ENCODE measurements around the gene ZNF605.
A peak's percentile ranks its signal among the peaks of the same experiment; 100 is the strongest.
"Not testable (repeated sequence)": the region's sequence is repeated elsewhere in the genome, so short reads cannot be mapped to it uniquely, and the experiment has no call there.

The ZNF605 gene

GRCh38 chr12:132922676-132923075 is 33.4 kb downstream of the ZNF605 start:
- no peak overlapping the region for H3K27ac ChIP-seq
- no peaks in the 10 kb centered on the region for H3K27me3 ChIP-seq (replicated peaks)
- no peak for DNase-seq
- H3K36me3 ChIP-seq (replicated peaks), result peaks cover 9% of the 10 kb centered on the region
- in situ Hi-C loops (cut with HindIII; ENCODE audit: low pct_ligation_motif_present, low sequenced_read_pairs), result no loop called here
- no peak for TF ChIP-seq CTCF (IDR thresholded peaks at IDR 0.05; ENCODE audit: low read depth, low read length, missing control alignments)
- no peak overlapping the region for H3K4me3 ChIP-seq (ENCODE audit: low read depth, low read length)

- no peak for DNase-seq
- no peak overlapping the region for H3K4me3 ChIP-seq (ENCODE audit: low read depth, low read length)
- TF ChIP-seq CTCF (IDR thresholded peaks at IDR 0.05; ENCODE audit: low read depth, low read length, missing control alignments), result peak; percentile 31
- no peaks in the 10 kb centered on the region for H3K27me3 ChIP-seq (replicated peaks)
- H3K27ac ChIP-seq, result no peak overlapping the region
- in situ Hi-C loops (cut with HindIII; ENCODE audit: low pct_ligation_motif_present, low sequenced_read_pairs), result no loop called here
- H3K36me3 ChIP-seq (replicated peaks), result peaks cover 9% of the 10 kb centered on the region
Observed at GRCh38 chr12:132921685-132922084, 34.4 kb downstream of the ZNF605 start.

- H3K27me3 ChIP-seq (replicated peaks), result no peaks in the 10 kb centered on the region
- H3K36me3 ChIP-seq (replicated peaks), result no peaks in the 10 kb centered on the region
- H3K4me3 ChIP-seq (ENCODE audit: low read depth, low read length), result no peak overlapping the region
- H3K27ac ChIP-seq, result no peak overlapping the region
- no peak for DNase-seq
- TF ChIP-seq CTCF (IDR thresholded peaks at IDR 0.05; ENCODE audit: low read depth, low read length, missing control alignments), result no peak
- in situ Hi-C loops (cut with HindIII; ENCODE audit: low pct_ligation_motif_present, low sequenced_read_pairs), result no loop called here
Observed at GRCh38 chr12:132918680-132919079, 37.4 kb downstream of the ZNF605 start.

- peak overlapping the region; percentile 58 for H3K27ac ChIP-seq
- H3K36me3 ChIP-seq (replicated peaks), result no peaks in the 10 kb centered on the region
- no peak for DNase-seq
- in situ Hi-C loops (cut with HindIII; ENCODE audit: low pct_ligation_motif_present, low sequenced_read_pairs), result no loop called here
- no peaks in the 10 kb centered on the region for H3K27me3 ChIP-seq (replicated peaks)
- peak overlapping the region; percentile 68 for H3K4me3 ChIP-seq (ENCODE audit: low read depth, low read length)
- no peak for TF ChIP-seq CTCF (IDR thresholded peaks at IDR 0.05; ENCODE audit: low read depth, low read length, missing control alignments)
Observed at GRCh38 chr12:132909030-132909368, 47.1 kb downstream of the ZNF605 start.

GRCh38 chr12:132908145-132909029 is 47.7 kb downstream of the ZNF605 start:
- peak; percentile 97 for DNase-seq
- peak overlapping the region; percentile 58 for H3K27ac ChIP-seq
- in situ Hi-C loops (cut with HindIII; ENCODE audit: low pct_ligation_motif_present, low sequenced_read_pairs), result no loop called here
- TF ChIP-seq CTCF (IDR thresholded peaks at IDR 0.05; ENCODE audit: low read depth, low read length, missing control alignments), result no peak
- no peaks in the 10 kb centered on the region for H3K36me3 ChIP-seq (replicated peaks)
- H3K4me3 ChIP-seq (ENCODE audit: low read depth, low read length), result peak overlapping the region; percentile 68
- no peaks in the 10 kb centered on the region for H3K27me3 ChIP-seq (replicated peaks)

GRCh38 chr12:132907789-132908144 is 48.3 kb downstream of the ZNF605 start:
- H3K27me3 ChIP-seq (replicated peaks); DNase-seq; in situ Hi-C loops (cut with HindIII; ENCODE audit: low pct_ligation_motif_present, low sequenced_read_pairs); H3K36me3 ChIP-seq (replicated peaks): not testable (repeated sequence)
- Histone ChIP-seq H3K4me3 (ENCODE audit: low read depth, low read length) (peak overlapping the region; percentile 68), H3K27ac (peak overlapping the region; percentile 33)

Measured in brain microvascular endothelial cell (primary cell).